ENCODE measurements around the gene UNC80.

DNA sequence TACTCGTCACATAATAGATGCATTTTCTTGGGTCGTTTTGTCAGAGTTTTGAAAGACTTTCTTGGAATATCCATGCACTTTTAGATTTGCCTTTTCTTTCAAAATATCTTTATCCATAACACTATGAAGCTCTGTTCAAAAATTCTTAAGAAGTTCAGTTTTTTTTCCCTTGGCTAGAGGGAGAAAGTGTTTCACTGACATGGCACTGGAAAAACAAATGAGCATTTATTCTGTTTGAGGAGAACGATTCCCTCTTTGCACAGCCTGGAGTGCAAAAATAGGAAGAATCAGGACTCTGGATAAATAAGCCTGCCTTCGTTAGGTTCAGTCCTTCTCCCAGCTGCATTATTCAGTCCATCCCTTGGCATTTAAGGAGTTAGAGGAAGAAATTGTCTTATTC lies 139.9 kb downstream of the UNC80 start:
- TF ChIP-seq, protein P1, sequence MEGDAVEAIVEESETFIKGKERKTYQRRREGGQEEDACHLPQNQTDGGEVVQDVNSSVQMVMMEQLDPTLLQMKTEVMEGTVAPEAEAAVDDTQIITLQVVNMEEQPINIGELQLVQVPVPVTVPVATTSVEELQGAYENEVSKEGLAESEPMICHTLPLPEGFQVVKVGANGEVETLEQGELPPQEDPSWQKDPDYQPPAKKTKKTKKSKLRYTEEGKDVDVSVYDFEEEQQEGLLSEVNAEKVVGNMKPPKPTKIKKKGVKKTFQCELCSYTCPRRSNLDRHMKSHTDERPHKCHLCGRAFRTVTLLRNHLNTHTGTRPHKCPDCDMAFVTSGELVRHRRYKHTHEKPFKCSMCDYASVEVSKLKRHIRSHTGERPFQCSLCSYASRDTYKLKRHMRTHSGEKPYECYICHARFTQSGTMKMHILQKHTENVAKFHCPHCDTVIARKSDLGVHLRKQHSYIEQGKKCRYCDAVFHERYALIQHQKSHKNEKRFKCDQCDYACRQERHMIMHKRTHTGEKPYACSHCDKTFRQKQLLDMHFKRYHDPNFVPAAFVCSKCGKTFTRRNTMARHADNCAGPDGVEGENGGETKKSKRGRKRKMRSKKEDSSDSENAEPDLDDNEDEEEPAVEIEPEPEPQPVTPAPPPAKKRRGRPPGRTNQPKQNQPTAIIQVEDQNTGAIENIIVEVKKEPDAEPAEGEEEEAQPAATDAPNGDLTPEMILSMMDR (IDR thresholded peaks at IDR 0.05 in 8 of 11, conservative IDR thresholded peaks at IDR 0.05 in 3 of 11): no peak
- TF ChIP-seq POLR2AphosphoS5 (IDR thresholded peaks at IDR 0.05): no peak
- no peak for TF ChIP-seq POLR2A (IDR thresholded peaks at IDR 0.05)
